Epithelial cell of proximal tubule (primary cell): ENCODE measurements around the gene ASTN2. TPM values are rescaled to one million over a fixed set of nuclear protein-coding genes. Genes with fewer than 3 reads are reported as not detected.
A peak's percentile ranks its signal among the peaks of the same experiment; 100 is the strongest.

ENCODE experiments used
- DNase-seq: peaks from one replicate; pipeline ENCODE4 v3.0.0-alpha.2; 2011; ENCODE audit warnings: low read depth
- H3K4me3 ChIP-seq: 2 replicates; pipeline ENCODE4 v1.5.1; 2011; ENCODE audit warnings: low read depth, mild to moderate bottlenecking, low read length
- total RNA-seq: library from RNA; depleted of rRNA; stranded (reverse); fragments of >200 nt; gene quantifications from 2 replicates; pipeline ENCODE4 v1.2.3, GENCODE V29; 2015
- TF ChIP-seq, protein P1 (sequence below): conservative IDR thresholded peaks from 2 replicates; pipeline ENCODE4 v1.5.1; 2012; ENCODE audit warnings: low read depth, mild to moderate bottlenecking, low read length

The ASTN2 gene
- total RNA-seq, 1 donor from 2014 or later = 4.4 TPM

DNA sequence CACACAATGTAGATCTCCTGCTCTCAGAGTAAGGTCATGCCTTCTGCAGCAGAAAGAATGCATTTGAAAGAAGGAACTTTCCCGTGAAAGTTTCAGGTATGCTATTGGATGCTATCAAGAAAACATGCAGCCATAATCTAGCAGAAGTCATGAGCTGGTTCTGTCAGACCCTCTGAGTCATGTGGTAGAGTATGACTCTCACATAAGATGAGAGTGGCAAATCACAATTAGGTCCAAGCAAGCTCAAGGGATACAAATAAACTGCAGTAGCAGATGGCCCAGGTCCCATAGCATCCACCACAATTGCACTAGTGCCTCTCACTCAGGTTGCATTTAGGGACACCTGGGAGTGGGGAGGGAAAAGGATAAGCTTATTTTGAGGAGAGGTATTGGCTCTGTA is 292.8 kb downstream of the ASTN2 start:
- TF ChIP-seq, protein P1, sequence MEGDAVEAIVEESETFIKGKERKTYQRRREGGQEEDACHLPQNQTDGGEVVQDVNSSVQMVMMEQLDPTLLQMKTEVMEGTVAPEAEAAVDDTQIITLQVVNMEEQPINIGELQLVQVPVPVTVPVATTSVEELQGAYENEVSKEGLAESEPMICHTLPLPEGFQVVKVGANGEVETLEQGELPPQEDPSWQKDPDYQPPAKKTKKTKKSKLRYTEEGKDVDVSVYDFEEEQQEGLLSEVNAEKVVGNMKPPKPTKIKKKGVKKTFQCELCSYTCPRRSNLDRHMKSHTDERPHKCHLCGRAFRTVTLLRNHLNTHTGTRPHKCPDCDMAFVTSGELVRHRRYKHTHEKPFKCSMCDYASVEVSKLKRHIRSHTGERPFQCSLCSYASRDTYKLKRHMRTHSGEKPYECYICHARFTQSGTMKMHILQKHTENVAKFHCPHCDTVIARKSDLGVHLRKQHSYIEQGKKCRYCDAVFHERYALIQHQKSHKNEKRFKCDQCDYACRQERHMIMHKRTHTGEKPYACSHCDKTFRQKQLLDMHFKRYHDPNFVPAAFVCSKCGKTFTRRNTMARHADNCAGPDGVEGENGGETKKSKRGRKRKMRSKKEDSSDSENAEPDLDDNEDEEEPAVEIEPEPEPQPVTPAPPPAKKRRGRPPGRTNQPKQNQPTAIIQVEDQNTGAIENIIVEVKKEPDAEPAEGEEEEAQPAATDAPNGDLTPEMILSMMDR = no peak
- DNase-seq = no peak
- no peak overlapping the region for H3K4me3 ChIP-seq

DNA sequence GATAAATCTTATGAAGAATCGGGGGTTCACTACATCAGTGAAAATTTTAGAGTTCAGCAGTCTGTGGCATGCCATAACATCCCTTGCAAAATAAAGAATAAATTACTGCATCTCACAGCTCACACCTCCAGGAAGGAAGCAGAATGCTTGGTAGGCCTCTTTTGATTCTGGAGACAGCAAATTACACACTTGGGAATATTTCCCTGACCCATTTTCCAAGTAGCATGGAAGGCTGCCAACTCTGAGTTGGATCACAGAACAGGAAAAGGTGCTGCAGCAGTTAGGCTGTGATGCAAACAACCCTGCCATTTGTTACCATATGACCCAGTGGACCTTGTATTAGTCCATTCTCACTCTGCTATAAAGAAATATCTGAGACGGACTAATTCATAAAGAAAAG is 293.5 kb downstream of the ASTN2 start:
- TF ChIP-seq, protein P1 = no peak
- DNase-seq = no peak

DNA sequence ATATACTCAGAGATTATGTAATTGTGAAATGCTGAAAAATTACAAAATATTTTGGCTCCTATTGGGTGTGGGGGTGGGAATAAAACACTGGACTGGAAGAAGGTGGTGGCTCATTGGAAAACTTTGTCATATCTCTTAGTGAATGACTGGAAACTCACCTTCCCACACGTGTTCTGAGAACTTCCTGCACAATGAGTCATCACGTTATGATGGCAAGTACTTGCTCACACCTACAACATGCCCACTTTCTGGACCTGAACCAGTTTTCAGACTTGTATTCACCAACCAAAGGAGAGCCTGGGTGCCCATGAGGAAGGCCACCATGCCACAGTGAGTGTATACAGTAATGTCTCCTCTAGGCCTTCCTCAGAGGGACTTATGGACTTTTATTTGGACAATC is 294.8 kb downstream of the ASTN2 start:
- TF ChIP-seq, protein P1 = no peak
- no peak for DNase-seq
- H3K4me3 ChIP-seq = no peak overlapping the region

More for the DNA sequence above, 293.5 kb downstream of the ASTN2 start:
- H3K4me3 ChIP-seq = no peak overlapping the region

DNA sequence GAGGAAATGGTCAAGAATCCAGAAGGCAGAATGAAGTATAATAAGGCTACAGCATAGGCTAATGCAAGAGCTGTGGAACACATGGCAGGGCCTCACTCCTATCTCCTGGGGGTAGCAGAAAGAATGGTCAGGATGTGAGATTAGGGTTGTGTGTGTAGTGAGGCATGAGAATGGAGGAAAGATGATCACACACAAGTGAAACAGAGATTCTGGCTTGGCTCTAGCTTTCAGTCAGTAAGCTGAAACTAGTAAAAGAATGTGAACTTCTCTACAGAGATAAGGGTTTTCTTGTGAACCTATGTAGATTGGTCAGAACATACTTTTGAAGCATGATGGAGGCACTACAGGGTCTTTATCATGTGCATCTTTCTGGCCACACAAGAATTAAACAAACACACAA is 298.8 kb downstream of the ASTN2 start:
- TF ChIP-seq, protein P1 = no peak
- DNase-seq = no peak
- H3K4me3 ChIP-seq = no peak overlapping the region

DNA sequence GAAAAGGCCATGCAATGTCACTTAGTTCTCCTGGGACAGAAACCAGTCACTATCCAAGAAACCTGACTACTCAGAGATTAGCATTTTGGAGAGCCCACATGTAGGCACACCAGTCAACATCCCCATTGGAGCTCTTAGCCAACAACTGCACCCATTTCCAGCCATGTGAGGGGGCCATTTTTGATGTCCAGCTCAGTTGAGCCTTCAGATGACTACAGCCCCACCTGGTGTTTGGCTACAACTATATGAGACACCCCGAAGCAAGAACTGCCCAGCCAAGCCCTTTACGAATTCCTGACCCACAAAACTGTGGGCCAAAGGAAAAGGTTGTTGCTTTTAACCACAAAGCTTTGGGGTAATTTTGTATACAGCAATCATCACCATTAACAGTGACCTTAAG is 300.1 kb downstream of the ASTN2 start:
- TF ChIP-seq, protein P1 = peak; percentile 17
- H3K4me3 ChIP-seq = no peak overlapping the region
- DNase-seq = no peak

DNA sequence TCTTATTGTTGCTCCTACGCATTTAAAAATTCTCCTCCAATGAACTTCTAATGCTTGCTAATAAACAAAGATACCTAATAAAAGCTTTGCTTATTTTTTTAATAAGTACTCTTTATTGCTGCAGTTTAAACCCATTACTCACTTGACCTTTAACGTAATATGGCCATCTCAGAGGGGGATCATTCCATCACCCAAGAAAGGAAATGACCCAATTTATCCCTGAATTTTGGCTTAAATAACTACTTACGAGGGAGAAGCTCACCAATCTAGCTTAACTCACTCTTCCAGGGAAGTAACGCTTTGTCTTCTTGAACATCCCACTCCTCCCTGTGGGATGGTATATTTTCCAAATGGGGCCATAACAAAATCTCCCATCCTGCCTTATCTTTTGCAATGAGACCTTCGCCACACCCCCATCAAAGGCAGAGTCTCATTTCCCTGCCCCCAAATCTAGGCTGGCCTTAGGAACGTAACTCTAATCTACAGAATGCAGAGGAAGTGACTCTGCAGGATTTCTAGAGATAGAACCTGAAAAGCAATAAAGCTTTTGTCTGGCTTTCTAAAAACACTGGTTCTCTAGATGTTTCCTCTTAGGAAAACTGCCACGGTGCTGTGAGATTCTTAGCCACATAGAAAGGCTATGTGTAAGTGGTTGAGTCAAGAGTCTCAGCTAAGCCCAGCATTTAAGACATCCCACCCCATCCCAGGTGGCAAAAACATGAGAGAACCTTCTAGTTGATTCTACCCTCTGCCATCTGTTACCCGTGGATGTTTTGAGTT is 310.0 kb downstream of the ASTN2 start:
- DNase-seq = no peak
- TF ChIP-seq, protein P1 = no peak
- H3K4me3 ChIP-seq = no peak overlapping the region

DNA sequence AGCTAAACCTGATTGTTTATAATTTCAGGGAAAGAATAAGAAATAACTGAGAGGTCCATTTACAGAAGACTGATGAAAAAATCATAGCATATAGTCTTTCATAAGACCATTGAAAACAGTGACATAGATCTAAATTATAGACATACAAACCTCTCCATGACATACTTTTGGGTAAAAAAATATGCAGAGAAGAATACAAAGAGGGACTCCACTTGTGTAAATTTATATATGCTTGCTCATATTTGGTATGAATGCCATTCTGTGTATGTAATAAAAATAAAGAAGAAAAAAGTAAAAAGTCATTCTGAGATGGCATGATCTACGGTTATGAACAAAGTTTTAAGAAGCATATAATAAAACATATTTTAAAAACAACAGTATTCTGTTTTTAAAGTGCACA is 310.7 kb downstream of the ASTN2 start:
- no peak overlapping the region for H3K4me3 ChIP-seq
- TF ChIP-seq, protein P1 = no peak

More for the DNA sequence above, 310.7 kb downstream of the ASTN2 start:
- DNase-seq = no peak
